Gastrocnemius medialis (tissue), 4 donors: ENCODE measurements around the gene TGM5.

Source experiments
- POLR2A ChIP-seq, 2 donors: fragments of 450-650 bp; IDR thresholded peaks; one replicate each; pipeline ENCODE4 v1.6.1; 2017; ENCODE audit warnings: antibody characterized with exemption in 2 of 2, mild to moderate bottlenecking in 2 of 2, moderate library complexity in 2 of 2
- TF ChIP-seq, protein P1 (sequence below), 5 experiments: fragments of 450-650 bp in 3 of 5; fragments of 200-600 bp in 2 of 5; sonication (generic) in 2 of 5; IDR thresholded peaks in 4 of 5; conservative IDR thresholded peaks in 1 of 5; 1 replicate in 4 of 5; 2 replicates in 1 of 5; pipeline ENCODE4 v1.5.1; 2016 to 2019; ENCODE audit warnings: antibody characterized with exemption in 5 of 5, mild to moderate bottlenecking in 3 of 5, moderate library complexity in 3 of 5

DNA sequence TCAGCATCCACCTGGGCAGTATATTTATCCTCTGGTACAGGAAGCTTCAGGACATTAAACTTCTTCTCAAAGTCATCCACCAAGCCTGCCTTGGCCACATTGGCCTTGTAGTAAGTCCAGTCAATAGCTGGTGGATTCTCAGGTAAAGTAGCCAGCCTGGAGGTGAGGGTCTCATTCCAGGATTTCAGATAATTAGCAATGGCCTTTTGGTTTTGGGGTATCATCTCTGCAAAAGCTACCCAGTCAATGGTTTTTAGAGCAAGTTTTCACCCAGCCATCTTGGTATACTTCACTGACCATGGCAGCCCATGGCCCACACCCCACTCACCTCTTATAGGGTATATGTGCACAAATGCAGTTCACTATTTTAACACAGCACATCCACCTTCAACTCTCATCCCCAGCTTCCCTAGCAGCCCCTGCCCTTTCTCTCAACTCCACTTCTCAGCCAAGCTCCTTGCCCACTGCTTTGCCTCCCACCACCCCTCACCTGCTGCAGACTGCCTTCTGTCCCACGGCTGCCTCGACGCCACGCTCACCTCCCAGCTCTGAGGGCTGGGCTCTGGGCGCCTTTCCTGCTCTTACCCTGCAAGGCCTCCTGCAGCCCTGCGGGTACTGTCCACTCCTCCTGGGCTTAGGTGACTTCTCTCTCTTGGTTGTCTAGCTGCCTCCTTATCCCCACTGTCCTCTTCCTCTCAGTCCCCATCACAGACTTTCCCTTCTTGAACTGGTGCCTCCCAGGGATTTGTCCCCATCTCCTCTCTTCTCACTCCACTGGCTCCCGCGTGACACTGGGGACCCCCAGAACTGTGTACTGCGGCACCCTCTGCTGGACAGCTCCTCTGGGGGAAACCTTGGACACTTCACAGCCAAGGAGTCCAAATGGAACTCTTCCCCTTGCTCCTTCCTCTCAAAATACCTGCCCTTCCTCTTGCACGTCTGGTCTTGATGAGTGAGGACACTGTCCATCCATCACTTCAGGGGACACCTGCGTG lies 1.7 kb upstream of the TGM5 start:
- TF ChIP-seq, protein P1, sequence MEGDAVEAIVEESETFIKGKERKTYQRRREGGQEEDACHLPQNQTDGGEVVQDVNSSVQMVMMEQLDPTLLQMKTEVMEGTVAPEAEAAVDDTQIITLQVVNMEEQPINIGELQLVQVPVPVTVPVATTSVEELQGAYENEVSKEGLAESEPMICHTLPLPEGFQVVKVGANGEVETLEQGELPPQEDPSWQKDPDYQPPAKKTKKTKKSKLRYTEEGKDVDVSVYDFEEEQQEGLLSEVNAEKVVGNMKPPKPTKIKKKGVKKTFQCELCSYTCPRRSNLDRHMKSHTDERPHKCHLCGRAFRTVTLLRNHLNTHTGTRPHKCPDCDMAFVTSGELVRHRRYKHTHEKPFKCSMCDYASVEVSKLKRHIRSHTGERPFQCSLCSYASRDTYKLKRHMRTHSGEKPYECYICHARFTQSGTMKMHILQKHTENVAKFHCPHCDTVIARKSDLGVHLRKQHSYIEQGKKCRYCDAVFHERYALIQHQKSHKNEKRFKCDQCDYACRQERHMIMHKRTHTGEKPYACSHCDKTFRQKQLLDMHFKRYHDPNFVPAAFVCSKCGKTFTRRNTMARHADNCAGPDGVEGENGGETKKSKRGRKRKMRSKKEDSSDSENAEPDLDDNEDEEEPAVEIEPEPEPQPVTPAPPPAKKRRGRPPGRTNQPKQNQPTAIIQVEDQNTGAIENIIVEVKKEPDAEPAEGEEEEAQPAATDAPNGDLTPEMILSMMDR (IDR thresholded peaks at IDR 0.05 in 4 of 5, conservative IDR thresholded peaks at IDR 0.05 in 1 of 5) = no peak
- no peak for TF ChIP-seq POLR2A (IDR thresholded peaks at IDR 0.05)
